HCT116 (cell line): Measurements from ENCODE around the gene NELL1. TPM values are rescaled to one million over a fixed set of nuclear protein-coding genes. Genes with fewer than 3 reads are reported as not detected.

Experiments used
- ATAC-seq: fragments of 200-7000 bp; cut with Tn5 transposase; 2 replicates; pipeline ENCODE4 v1.9.1; 2020; ENCODE audit warnings: mild to moderate bottlenecking, moderate library complexity
- BruUV-seq: library from RNA; stranded (reverse); fragments of 400-500 nt; replicated peaks from 2 replicates; lab custom pipeline; 2021; lab: Mats Ljungman, UMichigan
- CTCF ChIA-PET: fragments of 300-600 bp; sonication (Branson Sonifier 250); formaldehyde crosslinking; loops from one replicate; lab custom pipeline; 2021; ENCODE audit warnings: antibody characterized with exemption; lab: Charles Lee
- POLR2A ChIA-PET: fragments of 300-600, 350-600 bp; sonication (Branson Sonifier 250); formaldehyde crosslinking; loops from one replicate; lab custom pipeline; 2021; ENCODE audit warnings: antibody characterized with exemption; lab: Charles Lee
- RAD21 ChIA-PET, 2 experiments: fragments of 300-600 bp; sonication (Branson Sonifier 250); formaldehyde crosslinking; loops; one replicate each; lab custom pipeline; 2023; ENCODE audit warnings: low total read pairs in 2 of 2; ENCODE audit not compliant: uncharacterized antibody in 2 of 2, unreplicated experiment in 2 of 2, low non-redundant PET in 1 of 2; lab: Charles Lee
- DNase-seq: peaks from one replicate; pipeline ENCODE4 v3.0.0-alpha.2; 2010; ENCODE audit warnings: low read depth, low spot score
- H2AFZ ChIP-seq: fragments of 200-600 bp; shearing (Covaris generic), sonication (generic); 2 replicates; pipeline ENCODE4 v1.6.1; 2017; ENCODE audit warnings: low read depth, mixed run types, mixed read lengths, antibody characterized with exemption, low read length; ENCODE audit not compliant: poor library complexity, severe bottlenecking
- H3K27ac ChIP-seq: 2 replicates; pipeline ENCODE4 v1.5.1; 2012; ENCODE audit warnings: low read depth, low read length
- H3K27me3 ChIP-seq: fragments of 200-600 bp; sonication (generic); 2 replicates; pipeline ENCODE4 v1.6.1; 2016; ENCODE audit warnings: mixed run types, low read length, mixed read lengths; ENCODE audit not compliant: insufficient read depth
- H3K36me3 ChIP-seq, 2 experiments: fragments of 200-500 bp in 1 of 2; fragments of 200-600 bp in 1 of 2; sonication (Bioruptor generic) in 1 of 2; sonication (generic) in 1 of 2; 2 replicates each; pipeline versions ENCODE4 v1.5.1 to v1.6.1; 2014 to 2016; ENCODE audit warnings: low read length in 2 of 2, inconsistent platforms in 1 of 2, mixed read lengths in 1 of 2, mixed run types in 1 of 2; ENCODE audit not compliant: insufficient read depth in 2 of 2, control insufficient read depth in 1 of 2
- H3K4me1 ChIP-seq, 2 experiments: fragments of 200-600 bp in 1 of 2; sonication (generic) in 1 of 2; 2 replicates each; pipeline versions ENCODE4 v1.5.1 to v1.6.1; 2012 to 2017; ENCODE audit warnings: low read length in 2 of 2, inconsistent platforms in 1 of 2, mild to moderate bottlenecking in 1 of 2, mixed read lengths in 1 of 2, mixed run types in 1 of 2, moderate library complexity in 1 of 2; ENCODE audit not compliant: insufficient read depth in 2 of 2, control insufficient read depth in 1 of 2
- H3K4me2 ChIP-seq: fragments of 200-600 bp; sonication (generic); 2 replicates; pipeline ENCODE4 v1.6.1; 2017; ENCODE audit warnings: mixed run types, low read length, mixed read lengths
- H3K4me3 ChIP-seq, 2 experiments: fragments of 200-600 bp in 1 of 2; sonication (generic) in 1 of 2; replicated peaks in 1 of 2; 2 replicates each; pipeline ENCODE4 v1.5.1; 2011 to 2016; ENCODE audit warnings: low read length in 2 of 2, control low read depth in 1 of 2, low read depth in 1 of 2, mild to moderate bottlenecking in 1 of 2, mixed read lengths in 1 of 2, mixed run types in 1 of 2
- H3K79me2 ChIP-seq: fragments of 200-600 bp; sonication (generic); 2 replicates; pipeline ENCODE4 v1.6.1; 2017; ENCODE audit warnings: mild to moderate bottlenecking, mixed run types, low read length, moderate library complexity, mixed read lengths; ENCODE audit not compliant: insufficient read depth
- H3K9ac ChIP-seq: fragments of 200-600 bp; sonication (generic); 2 replicates; pipeline ENCODE4 v1.6.1; 2016; ENCODE audit warnings: low read length, mixed read lengths
- H3K9me2 ChIP-seq: fragments of 200-600 bp; sonication (generic), shearing (Covaris generic); 2 replicates; pipeline ENCODE4 v1.6.1; 2017; ENCODE audit warnings: mixed run types, mild to moderate bottlenecking, moderate library complexity; ENCODE audit not compliant: insufficient read depth
- H3K9me3 ChIP-seq, 2 experiments: fragments of 200-500 bp in 1 of 2; fragments of 200-600 bp in 1 of 2; sonication (Bioruptor generic) in 1 of 2; sonication (generic) in 1 of 2; 2 replicates each; pipeline ENCODE4 v1.6.1; 2014 to 2017; ENCODE audit warnings: low read length in 2 of 2, mixed read lengths in 2 of 2, inconsistent platforms in 1 of 2, low read depth in 1 of 2, mild to moderate bottlenecking in 1 of 2, mixed run types in 1 of 2, moderate library complexity in 1 of 2; ENCODE audit not compliant: control insufficient read depth in 1 of 2, insufficient read depth in 1 of 2
- H4K20me1 ChIP-seq: fragments of 200-600 bp; sonication (generic), shearing (Covaris generic); 2 replicates; pipeline ENCODE4 v1.6.1; 2017; ENCODE audit warnings: mixed run types, mild to moderate bottlenecking, moderate library complexity; ENCODE audit not compliant: insufficient read depth
- CBX3 ChIP-seq: IDR thresholded peaks from 2 replicates; pipeline ENCODE4 v1.6.1; 2012; ENCODE audit warnings: low read depth
- CEBPB ChIP-seq: IDR thresholded peaks from 2 replicates; pipeline ENCODE4 v1.6.1; 2012; ENCODE audit warnings: low read depth
- CTCF ChIP-seq, 3 experiments: fragments of 200-600 bp in 1 of 3; sonication (generic) in 1 of 3; IDR thresholded peaks in 2 of 3; conservative IDR thresholded peaks in 1 of 3; 2 replicates each; pipeline ENCODE4 v1.5.1; 2012 to 2017; ENCODE audit warnings: low read depth in 2 of 3, low read length in 2 of 3, antibody characterized with exemption in 1 of 3, borderline replicate concordance in 1 of 3, control low read depth in 1 of 3, mild to moderate bottlenecking in 1 of 3, mixed read lengths in 1 of 3, mixed run types in 1 of 3, moderate library complexity in 1 of 3; ENCODE audit not compliant: insufficient read depth in 1 of 3
- ELF1 ChIP-seq: IDR thresholded peaks from 2 replicates; pipeline ENCODE4 v1.6.1; 2012; ENCODE audit warnings: low read depth, borderline replicate concordance
- EZH2 ChIP-seq: fragments of 200-600 bp; sonication (generic); IDR thresholded peaks from 2 replicates; pipeline ENCODE4 v1.6.1; 2017; ENCODE audit warnings: antibody characterized with exemption, mixed run types
- FOSL1 ChIP-seq: IDR thresholded peaks from 2 replicates; pipeline ENCODE4 v1.6.1; 2012; ENCODE audit warnings: low read depth
- JUND ChIP-seq: IDR thresholded peaks from 2 replicates; pipeline ENCODE4 v1.6.1; 2012
- POLR2A ChIP-seq: IDR thresholded peaks from 2 replicates; pipeline ENCODE4 v1.7.0; 2011; ENCODE audit warnings: borderline replicate concordance; ENCODE audit not compliant: insufficient read depth, insufficient read length; ENCODE audit errors: extremely low read depth
- POLR2AphosphoS5 ChIP-seq: IDR thresholded peaks from 2 replicates; pipeline ENCODE4 v1.6.1; 2011; ENCODE audit warnings: mild to moderate bottlenecking, low read depth, low read length, moderate library complexity
- RAD21 ChIP-seq: IDR thresholded peaks from 2 replicates; pipeline ENCODE4 v1.6.1; 2012; ENCODE audit warnings: low read depth, mild to moderate bottlenecking
- SIN3A ChIP-seq: IDR thresholded peaks from 2 replicates; pipeline ENCODE4 v1.6.1; 2012; ENCODE audit warnings: low read depth
- SP1 ChIP-seq: IDR thresholded peaks from 2 replicates; pipeline ENCODE4 v1.6.1; 2012; ENCODE audit warnings: low read depth
- SRF ChIP-seq: IDR thresholded peaks from 2 replicates; pipeline ENCODE4 v1.6.1; 2012; ENCODE audit warnings: low read depth
- TCF7L2 ChIP-seq: IDR thresholded peaks from 2 replicates; pipeline ENCODE4 v1.7.0; 2011; ENCODE audit warnings: borderline replicate concordance, inconsistent platforms; ENCODE audit not compliant: insufficient read depth, insufficient read length; ENCODE audit errors: extremely low read depth
- YY1 ChIP-seq: IDR thresholded peaks from 2 replicates; pipeline ENCODE4 v1.6.1; 2011; ENCODE audit warnings: low read length, low read depth, moderate library complexity, mild to moderate bottlenecking; ENCODE audit not compliant: insufficient replicate concordance; ENCODE audit errors: extremely low read depth
- ZFX ChIP-seq: fragments of 450-650 bp; IDR thresholded peaks from 2 replicates; pipeline ENCODE4 v1.6.1; 2017
- ZNF274 ChIP-seq: fragments of 200-500 bp; sonication (Bioruptor generic); IDR thresholded peaks from 2 replicates; pipeline ENCODE4 v1.6.1; 2014; ENCODE audit warnings: mild to moderate bottlenecking, low read depth, low read length, inconsistent platforms
- intact Hi-C: fragments of 100-400 bp; cut with micrococcal nuclease; formaldehyde crosslinking; loops from 2 replicates; pipeline ENCODE4 v1.10.0; 2022
- total RNA-seq: library from RNA; stranded (reverse); gene quantifications from one replicate; pipeline ENCODE4 v1.2.1, GENCODE V29; 2021; ENCODE audit not compliant: unreplicated experiment
- TF ChIP-seq, protein P1 (sequence below): IDR thresholded peaks from 2 replicates; pipeline ENCODE4 v1.6.1; 2012
- TF ChIP-seq, protein P2 (sequence below): IDR thresholded peaks from 2 replicates; pipeline ENCODE4 v1.6.1; 2011; ENCODE audit warnings: mild to moderate bottlenecking, low read length, moderate library complexity; ENCODE audit not compliant: insufficient replicate concordance; ENCODE audit errors: extremely low read depth
- TF ChIP-seq, protein P3 (sequence below): IDR thresholded peaks from 2 replicates; pipeline ENCODE4 v1.6.1; 2012

NELL1 gene
- total RNA-seq, 1 experiment from 2014 or later = not detected

DNA sequence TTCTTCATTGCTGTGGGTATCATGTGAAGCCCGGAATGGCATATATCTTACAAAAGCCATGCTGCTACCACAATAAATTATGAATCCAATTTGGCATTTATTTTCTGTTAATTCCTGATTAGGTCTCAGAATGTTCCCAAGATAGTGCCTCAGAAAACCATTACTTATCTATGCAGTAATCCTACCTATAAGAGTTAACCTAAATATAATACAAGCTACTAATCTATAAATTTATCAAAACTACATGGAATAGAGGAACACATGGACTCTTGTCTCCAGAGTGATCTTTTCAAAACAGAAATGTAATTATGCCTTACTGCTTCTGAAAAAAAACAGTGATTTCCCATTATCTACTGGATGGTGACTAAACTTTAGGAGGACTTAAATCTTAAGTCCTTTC, 835.7 kb downstream of the NELL1 start:
- ATAC-seq (no peak), DNase-seq (no peak)
- Histone ChIP-seq H4K20me1 (no peaks in the 10 kb centered on the region), H3K4me2 (no peak overlapping the region), H3K9me3 (peaks cover 0 to 7% of the 10 kb centered on the region in 2 experiments; a peak in 2 of 4 replicates), H3K79me2 (no peaks in the 10 kb centered on the region), H2AFZ (no peak overlapping the region), H3K9me2 (no peaks in the 10 kb centered on the region), H3K27me3 (no peaks in the 10 kb centered on the region), H3K4me1 (no peaks in the 10 kb centered on the region), H3K36me3 (no peaks in the 10 kb centered on the region; a peak in 1 of 4 replicates), H3K4me3 (no peak overlapping the region), H3K27ac (no peak overlapping the region), H3K9ac (no peak overlapping the region)
- TF ChIP-seq CBX3 = no peak
- TF ChIP-seq CTCF (IDR thresholded peaks at IDR 0.05 in 2 of 3, conservative IDR thresholded peaks at IDR 0.05 in 1 of 3; ENCODE audit: borderline replicate concordance in 1 of 3, insufficient read depth in 1 of 3, low read depth in 2 of 3, low read length in 2 of 3) = no peak
- TF ChIP-seq SP1 = no peak
- no peak for TF ChIP-seq POLR2A
- TF ChIP-seq TCF7L2 = no peak
- no peak for TF ChIP-seq JUND
- no peak for TF ChIP-seq ELF1
- TF ChIP-seq RAD21 = no peak
- TF ChIP-seq FOSL1 = no peak
- no peak for TF ChIP-seq SRF
- TF ChIP-seq SIN3A = no peak
- TF ChIP-seq, protein P1, sequence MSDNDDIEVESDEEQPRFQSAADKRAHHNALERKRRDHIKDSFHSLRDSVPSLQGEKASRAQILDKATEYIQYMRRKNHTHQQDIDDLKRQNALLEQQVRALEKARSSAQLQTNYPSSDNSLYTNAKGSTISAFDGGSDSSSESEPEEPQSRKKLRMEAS = no peak
- TF ChIP-seq, protein P2, sequence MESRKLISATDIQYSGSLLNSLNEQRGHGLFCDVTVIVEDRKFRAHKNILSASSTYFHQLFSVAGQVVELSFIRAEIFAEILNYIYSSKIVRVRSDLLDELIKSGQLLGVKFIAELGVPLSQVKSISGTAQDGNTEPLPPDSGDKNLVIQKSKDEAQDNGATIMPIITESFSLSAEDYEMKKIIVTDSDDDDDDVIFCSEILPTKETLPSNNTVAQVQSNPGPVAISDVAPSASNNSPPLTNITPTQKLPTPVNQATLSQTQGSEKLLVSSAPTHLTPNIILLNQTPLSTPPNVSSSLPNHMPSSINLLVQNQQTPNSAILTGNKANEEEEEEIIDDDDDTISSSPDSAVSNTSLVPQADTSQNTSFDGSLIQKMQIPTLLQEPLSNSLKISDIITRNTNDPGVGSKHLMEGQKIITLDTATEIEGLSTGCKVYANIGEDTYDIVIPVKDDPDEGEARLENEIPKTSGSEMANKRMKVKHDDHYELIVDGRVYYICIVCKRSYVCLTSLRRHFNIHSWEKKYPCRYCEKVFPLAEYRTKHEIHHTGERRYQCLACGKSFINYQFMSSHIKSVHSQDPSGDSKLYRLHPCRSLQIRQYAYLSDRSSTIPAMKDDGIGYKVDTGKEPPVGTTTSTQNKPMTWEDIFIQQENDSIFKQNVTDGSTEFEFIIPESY = no peak
- no peak for TF ChIP-seq POLR2AphosphoS5
- TF ChIP-seq EZH2 = no peak
- TF ChIP-seq ZFX = no peak
- TF ChIP-seq ZNF274 = no peak
- TF ChIP-seq YY1 = no peak
- TF ChIP-seq, protein P3, sequence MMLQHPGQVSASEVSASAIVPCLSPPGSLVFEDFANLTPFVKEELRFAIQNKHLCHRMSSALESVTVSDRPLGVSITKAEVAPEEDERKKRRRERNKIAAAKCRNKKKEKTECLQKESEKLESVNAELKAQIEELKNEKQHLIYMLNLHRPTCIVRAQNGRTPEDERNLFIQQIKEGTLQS = no peak
- TF ChIP-seq CEBPB = no peak
- ChIA-PET POLR2A (no interaction called here), RAD21 (no interaction called here), CTCF (no interaction called here)
- intact Hi-C loops = no loop called here
- no TSS peak for BruUV-seq
